PC-3 (cell line): ENCODE data around the gene C1orf198. TPM values are rescaled to one million over a fixed set of nuclear protein-coding genes. Genes with fewer than 3 reads are reported as not detected.

ENCODE experiments used
- ATAC-seq: fragments of 200-7000 bp; cut with Tn5 transposase; 2 replicates; pipeline ENCODE4 v1.9.1; 2020; ENCODE audit warnings: mild to moderate bottlenecking, moderate library complexity
- BruUV-seq: library from RNA; stranded (reverse); fragments of 400-500 nt; replicated peaks from 2 replicates; lab custom pipeline; 2021; lab: Mats Ljungman, UMichigan
- CTCF ChIA-PET: fragments of 300-600 bp; sonication (Branson Sonifier 250); formaldehyde crosslinking; loops from one replicate; lab custom pipeline; 2022; ENCODE audit warnings: antibody characterized with exemption; lab: Charles Lee
- POLR2A ChIA-PET: fragments of 300-600 bp; sonication (Branson Sonifier 250); formaldehyde crosslinking; loops from one replicate; lab custom pipeline; 2022; ENCODE audit warnings: antibody characterized with exemption; ENCODE audit not compliant: unreplicated experiment; lab: Charles Lee
- DNase-seq: peaks from one replicate; pipeline ENCODE4 v3.0.0-alpha.2; 2015
- H2AFZ ChIP-seq: fragments of 300-600 bp; sonication (generic); 2 replicates; pipeline ENCODE4 v1.6.0; 2016; ENCODE audit warnings: antibody characterized with exemption, low read length
- H3F3A ChIP-seq: fragments of 300-600 bp; sonication (generic); one replicate; pipeline ENCODE4 v1.6.0; 2017; ENCODE audit warnings: antibody characterized with exemption, low read length, control low read depth, mild to moderate bottlenecking; ENCODE audit not compliant: unreplicated experiment
- H3K27ac ChIP-seq: fragments of 300-600 bp; sonication (generic); 2 replicates; pipeline ENCODE4 v1.5.1; 2016; ENCODE audit warnings: mild to moderate bottlenecking, low read length
- H3K27me3 ChIP-seq: fragments of 300-600 bp; sonication (generic); 2 replicates; pipeline ENCODE4 v1.6.1; 2016; ENCODE audit warnings: low read length, mixed read lengths
- H3K36me3 ChIP-seq: fragments of 300-600 bp; sonication (generic); 2 replicates; pipeline ENCODE4 v1.6.1; 2016; ENCODE audit warnings: low read depth, mixed run types, low read length, mixed read lengths
- H3K4me1 ChIP-seq: fragments of 300-600 bp; sonication (generic); 2 replicates; pipeline ENCODE4 v1.5.1; 2016; ENCODE audit warnings: low read length; ENCODE audit not compliant: insufficient read depth
- H3K4me2 ChIP-seq: fragments of 300-600 bp; sonication (generic); 2 replicates; pipeline ENCODE4 v1.6.0; 2016; ENCODE audit warnings: low read length
- H3K4me3 ChIP-seq: fragments of 300-600 bp; sonication (generic); 2 replicates; pipeline ENCODE4 v1.5.1; 2016; ENCODE audit warnings: mild to moderate bottlenecking, low read length, mixed read lengths
- H3K79me2 ChIP-seq: fragments of 300-600 bp; sonication (generic); 2 replicates; pipeline ENCODE4 v1.6.1; 2017; ENCODE audit warnings: low read length, mixed read lengths
- H3K9ac ChIP-seq: fragments of 300-600 bp; sonication (generic); 2 replicates; pipeline ENCODE4 v1.6.0; 2016; ENCODE audit warnings: mild to moderate bottlenecking, low read length
- H3K9me2 ChIP-seq: fragments of 300-600 bp; sonication (generic); replicated peaks from 2 replicates; pipeline ENCODE4 v1.6.1; 2016; ENCODE audit warnings: mixed run types, low read length, mixed read lengths
- H3K9me3 ChIP-seq: fragments of 300-600 bp; sonication (generic); 2 replicates; pipeline ENCODE4 v1.6.1; 2016; ENCODE audit warnings: low read length, mixed read lengths
- H4K20me1 ChIP-seq: fragments of 300-600 bp; sonication (generic); 2 replicates; pipeline ENCODE4 v1.6.1; 2016; ENCODE audit warnings: low read length, mixed read lengths
- EZH2 ChIP-seq: fragments of 300-600 bp; sonication (generic); IDR thresholded peaks from one replicate; pipeline ENCODE4 v1.6.1; 2017; ENCODE audit warnings: antibody characterized with exemption, mild to moderate bottlenecking, low read length; ENCODE audit not compliant: unreplicated experiment
- EZH2phosphoT487 ChIP-seq: fragments of 300-600 bp; sonication (generic); IDR thresholded peaks from 2 replicates; pipeline ENCODE4 v1.6.1; 2018; ENCODE audit warnings: mild to moderate bottlenecking, antibody characterized with exemption, low read length, borderline replicate concordance
- intact Hi-C: fragments of 100-400 bp; cut with micrococcal nuclease; formaldehyde crosslinking; loops from 2 replicates; pipeline ENCODE4 v1.9.0; 2023
- total RNA-seq: library from RNA; depleted of rRNA; stranded (reverse); fragments of >200 nt; gene quantifications from 2 replicates; pipeline ENCODE4 v1.2.3, GENCODE V29; 2014
- TF ChIP-seq, protein P1 (sequence below): fragments of 300-600 bp; sonication (generic); conservative IDR thresholded peaks from 2 replicates; pipeline ENCODE4 v1.5.1; 2017; ENCODE audit warnings: antibody characterized with exemption, low read depth, mild to moderate bottlenecking, low read length

The C1orf198 gene
- total RNA-seq, 1 experiment from 2014 or later = 24.8 TPM

DNA sequence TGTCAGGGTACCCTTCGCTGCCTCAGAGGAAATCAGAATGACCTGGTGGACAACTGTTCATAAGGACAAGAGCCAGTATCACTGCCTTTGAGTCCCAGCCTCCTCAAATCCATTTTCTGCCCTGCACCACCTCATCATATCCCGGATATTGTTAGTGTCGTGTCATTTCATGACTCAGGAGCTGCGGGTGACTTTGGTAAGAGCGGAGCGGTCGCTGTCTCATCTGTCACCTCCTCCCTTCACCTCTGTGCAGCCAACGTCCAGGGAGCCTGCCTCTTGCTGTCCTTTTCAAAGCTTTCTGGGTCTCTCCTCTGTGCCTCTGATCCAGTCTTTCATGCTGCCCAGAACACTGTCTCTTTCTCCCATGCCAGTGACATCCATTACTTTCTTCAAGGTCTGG, 7.0 kb upstream of the C1orf198 start:
- no peaks in the 10 kb centered on the region for H3F3A ChIP-seq
- no peak overlapping the region for H3K4me2 ChIP-seq
- POLR2A ChIA-PET = no interaction called here
- DNase-seq (peak; percentile 33), ATAC-seq (peak; percentile 65)
- no peaks in the 10 kb centered on the region for H4K20me1 ChIP-seq
- TF ChIP-seq, protein P1, sequence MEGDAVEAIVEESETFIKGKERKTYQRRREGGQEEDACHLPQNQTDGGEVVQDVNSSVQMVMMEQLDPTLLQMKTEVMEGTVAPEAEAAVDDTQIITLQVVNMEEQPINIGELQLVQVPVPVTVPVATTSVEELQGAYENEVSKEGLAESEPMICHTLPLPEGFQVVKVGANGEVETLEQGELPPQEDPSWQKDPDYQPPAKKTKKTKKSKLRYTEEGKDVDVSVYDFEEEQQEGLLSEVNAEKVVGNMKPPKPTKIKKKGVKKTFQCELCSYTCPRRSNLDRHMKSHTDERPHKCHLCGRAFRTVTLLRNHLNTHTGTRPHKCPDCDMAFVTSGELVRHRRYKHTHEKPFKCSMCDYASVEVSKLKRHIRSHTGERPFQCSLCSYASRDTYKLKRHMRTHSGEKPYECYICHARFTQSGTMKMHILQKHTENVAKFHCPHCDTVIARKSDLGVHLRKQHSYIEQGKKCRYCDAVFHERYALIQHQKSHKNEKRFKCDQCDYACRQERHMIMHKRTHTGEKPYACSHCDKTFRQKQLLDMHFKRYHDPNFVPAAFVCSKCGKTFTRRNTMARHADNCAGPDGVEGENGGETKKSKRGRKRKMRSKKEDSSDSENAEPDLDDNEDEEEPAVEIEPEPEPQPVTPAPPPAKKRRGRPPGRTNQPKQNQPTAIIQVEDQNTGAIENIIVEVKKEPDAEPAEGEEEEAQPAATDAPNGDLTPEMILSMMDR = no peak
- no peak for TF ChIP-seq EZH2
- TF ChIP-seq EZH2phosphoT487 = no peak
- H3K4me1 ChIP-seq = no peaks in the 10 kb centered on the region
- H3K36me3 ChIP-seq = no peaks in the 10 kb centered on the region
- CTCF ChIA-PET = no interaction called here
- intact Hi-C loops = no loop called here
- no peaks in the 10 kb centered on the region for H3K9me2 ChIP-seq
- no peaks in the 10 kb centered on the region for H3K9me3 ChIP-seq
- no peak overlapping the region for H2AFZ ChIP-seq
- H3K79me2 ChIP-seq = no peaks in the 10 kb centered on the region
- H3K27ac ChIP-seq = no peak overlapping the region
- no TSS peak for BruUV-seq
- H3K9ac ChIP-seq = no peak overlapping the region
- H3K4me3 ChIP-seq = no peak overlapping the region
- peaks cover 6% of the 10 kb centered on the region for H3K27me3 ChIP-seq

DNA sequence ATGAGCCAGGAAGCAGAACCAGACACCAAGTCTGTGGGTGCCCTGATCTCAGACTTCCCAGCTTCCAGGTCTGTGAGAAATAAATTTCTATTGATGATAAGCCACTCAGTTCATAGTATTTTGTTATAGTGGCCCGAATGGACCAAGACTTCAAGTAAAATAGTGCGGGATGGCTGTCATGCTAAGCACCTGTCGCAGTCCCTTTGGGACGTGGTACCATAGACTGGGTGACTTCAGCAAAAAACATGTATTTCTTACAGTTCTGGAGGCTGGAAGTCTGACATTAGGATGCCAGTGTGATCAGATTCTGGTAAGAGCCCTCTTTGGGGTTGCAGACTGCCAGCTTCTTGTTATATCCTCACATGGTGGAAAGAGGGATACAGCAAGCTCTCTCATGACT, 2.6 kb upstream of the C1orf198 start:
- no peak overlapping the region for H3K27ac ChIP-seq
- ChIA-PET POLR2A (no interaction called here), CTCF (no interaction called here)
- no peaks in the 10 kb centered on the region for H3K9me2 ChIP-seq
- no peak overlapping the region for H3K4me3 ChIP-seq
- no peaks in the 10 kb centered on the region for H3K9me3 ChIP-seq
- BruUV-seq = no TSS peak
- ATAC-seq (no peak), DNase-seq (no peak)
- H3K9ac ChIP-seq = no peak overlapping the region
- no peaks in the 10 kb centered on the region for H3F3A ChIP-seq
- peaks cover 25% of the 10 kb centered on the region for H3K4me1 ChIP-seq
- peaks cover 23% of the 10 kb centered on the region for H3K79me2 ChIP-seq
- intact Hi-C loops = no loop called here
- H4K20me1 ChIP-seq = no peaks in the 10 kb centered on the region
- no peak overlapping the region for H2AFZ ChIP-seq
- no peaks in the 10 kb centered on the region for H3K36me3 ChIP-seq
- no peak overlapping the region for H3K4me2 ChIP-seq
- H3K27me3 ChIP-seq = no peaks in the 10 kb centered on the region
- TF ChIP-seq EZH2phosphoT487 (no peak), EZH2 (no peak)

DNA sequence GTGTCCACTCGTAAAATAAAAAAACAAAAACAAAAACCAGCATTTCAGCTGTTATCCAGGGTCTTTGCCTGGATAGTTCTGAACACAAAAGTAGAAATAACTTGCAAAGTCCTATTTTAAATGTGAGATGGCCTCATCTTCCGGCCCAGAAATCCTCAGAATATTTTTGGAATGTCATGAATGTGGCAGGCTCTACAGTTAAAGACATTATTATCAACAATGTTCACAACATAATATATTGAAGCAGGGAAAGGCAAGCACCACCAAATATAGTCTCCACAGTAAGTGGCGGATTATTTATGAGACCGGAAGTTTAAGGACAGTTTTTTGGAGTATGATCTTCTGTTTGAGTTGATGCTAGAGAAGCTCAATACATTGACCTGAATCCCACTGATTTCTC, 1.2 kb upstream of the C1orf198 start:
- Histone ChIP-seq H3K4me3 (peak overlapping the region; percentile 65), H3K9me2 (no peaks in the 10 kb centered on the region), H3K36me3 (no peaks in the 10 kb centered on the region), H4K20me1 (no peaks in the 10 kb centered on the region), H2AFZ (peak overlapping the region; percentile 95), H3F3A (no peaks in the 10 kb centered on the region), H3K27me3 (no peaks in the 10 kb centered on the region), H3K4me1 (peaks cover 25% of the 10 kb centered on the region), H3K9ac (peak overlapping the region; percentile 83), H3K9me3 (no peaks in the 10 kb centered on the region), H3K4me2 (peak overlapping the region; percentile 95), H3K27ac (no peak overlapping the region), H3K79me2 (peaks cover 37% of the 10 kb centered on the region)
- ChIA-PET CTCF (no interaction called here), POLR2A (interaction anchor here (0.6 kb wide), 1 partner anchor 1493 kb away, joined by 4 read pairs; no protein-coding TSS in a partner anchor)
- DNase-seq = no peak
- intact Hi-C loops = loop anchor here (2.0 kb wide), 2 partner anchors 45 to 71 kb away; no protein-coding TSS in a partner anchor
- TSS peak; percentile 71 for BruUV-seq
- ATAC-seq = no peak
- TF ChIP-seq EZH2 = no peak
- TF ChIP-seq EZH2phosphoT487 = no peak
- TF ChIP-seq, protein P1 = no peak
